ENCODE results near the gene LRRC10B. TPM values are rescaled to one million over a fixed set of nuclear protein-coding genes. Genes with fewer than 3 reads are reported as not detected.

Gene LRRC10B
- total and polyA plus RNA-seq, 3 donors from 2014 or later: 4.8 to 6.4 (median 5.5) TPM

DNA sequence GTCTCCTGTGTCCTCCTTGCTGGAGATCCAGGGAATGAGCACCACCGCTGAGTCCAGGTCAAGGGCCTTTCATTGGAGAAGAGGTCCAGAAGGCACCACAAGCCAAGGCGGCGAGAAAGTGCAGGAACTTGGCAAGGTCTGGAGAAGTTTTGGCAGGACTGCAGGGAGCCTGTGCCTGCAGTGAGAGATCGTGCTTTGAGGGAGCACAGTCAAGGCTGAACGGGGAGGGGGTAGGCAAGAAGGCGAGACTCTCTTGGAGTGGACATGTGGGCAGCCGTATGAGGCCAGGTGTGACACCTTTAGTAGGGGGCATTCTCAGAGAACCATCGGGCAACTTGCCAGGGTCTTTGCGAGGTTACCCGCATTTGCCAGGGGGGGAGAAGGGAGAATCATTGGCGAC, 30.5 kb downstream of the LRRC10B start:
- Histone ChIP-seq H3K4me3 (no peak overlapping the region), H3K36me3 (ENCODE audit: low read depth, missing control alignments) (no peaks in the 10 kb centered on the region), H3K27me3 (no peaks in the 10 kb centered on the region), H3K4me1 (peaks cover 50% of the 10 kb centered on the region), H3K9me3 (no peaks in the 10 kb centered on the region), H3K27ac (peak overlapping the region in 1 of 2 donors; percentile 4)
- no peak for TF ChIP-seq POLR2A (IDR thresholded peaks at IDR 0.05)
- TF ChIP-seq, protein P1, sequence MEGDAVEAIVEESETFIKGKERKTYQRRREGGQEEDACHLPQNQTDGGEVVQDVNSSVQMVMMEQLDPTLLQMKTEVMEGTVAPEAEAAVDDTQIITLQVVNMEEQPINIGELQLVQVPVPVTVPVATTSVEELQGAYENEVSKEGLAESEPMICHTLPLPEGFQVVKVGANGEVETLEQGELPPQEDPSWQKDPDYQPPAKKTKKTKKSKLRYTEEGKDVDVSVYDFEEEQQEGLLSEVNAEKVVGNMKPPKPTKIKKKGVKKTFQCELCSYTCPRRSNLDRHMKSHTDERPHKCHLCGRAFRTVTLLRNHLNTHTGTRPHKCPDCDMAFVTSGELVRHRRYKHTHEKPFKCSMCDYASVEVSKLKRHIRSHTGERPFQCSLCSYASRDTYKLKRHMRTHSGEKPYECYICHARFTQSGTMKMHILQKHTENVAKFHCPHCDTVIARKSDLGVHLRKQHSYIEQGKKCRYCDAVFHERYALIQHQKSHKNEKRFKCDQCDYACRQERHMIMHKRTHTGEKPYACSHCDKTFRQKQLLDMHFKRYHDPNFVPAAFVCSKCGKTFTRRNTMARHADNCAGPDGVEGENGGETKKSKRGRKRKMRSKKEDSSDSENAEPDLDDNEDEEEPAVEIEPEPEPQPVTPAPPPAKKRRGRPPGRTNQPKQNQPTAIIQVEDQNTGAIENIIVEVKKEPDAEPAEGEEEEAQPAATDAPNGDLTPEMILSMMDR (IDR thresholded peaks at IDR 0.05): no peak
- intact Hi-C loops (cut with DNase I; ENCODE audit: low total_unique reads): no loop called here
- DNase-seq: peak; percentile 66
- 58 to 60% methylated on average over 11 of the region's 11 CpGs for WGBS, 2 donors

DNA sequence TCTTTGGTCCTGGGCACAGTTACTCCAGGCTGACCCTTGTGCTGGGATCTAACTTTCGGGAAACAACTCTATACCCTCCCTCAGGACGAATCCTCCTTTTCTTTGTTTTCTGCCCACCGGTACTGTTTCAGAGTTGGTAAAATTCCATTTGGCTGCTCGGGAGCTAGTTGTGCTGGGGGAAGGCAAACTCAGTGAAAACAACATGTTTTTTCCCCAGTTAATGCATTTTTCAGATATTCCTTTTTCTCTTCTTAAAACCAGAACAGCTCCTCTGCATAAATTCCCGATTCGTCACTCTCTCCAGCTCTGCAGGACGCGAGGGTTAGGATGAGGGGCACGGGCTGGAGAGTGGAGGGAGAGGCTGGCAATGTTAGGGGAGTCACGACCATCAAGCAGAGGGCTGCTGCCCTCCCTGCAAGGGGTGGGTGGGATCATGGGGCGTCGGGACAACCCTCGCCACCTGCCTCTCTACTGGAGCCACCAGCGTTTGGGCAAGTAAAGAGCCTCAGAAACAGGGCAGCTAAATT, 31.3 kb downstream of the LRRC10B start:
- Histone ChIP-seq H3K4me1 (peaks cover 48% of the 10 kb centered on the region), H3K36me3 (ENCODE audit: low read depth, missing control alignments) (no peaks in the 10 kb centered on the region), H3K4me3 (no peak overlapping the region)

DNA sequence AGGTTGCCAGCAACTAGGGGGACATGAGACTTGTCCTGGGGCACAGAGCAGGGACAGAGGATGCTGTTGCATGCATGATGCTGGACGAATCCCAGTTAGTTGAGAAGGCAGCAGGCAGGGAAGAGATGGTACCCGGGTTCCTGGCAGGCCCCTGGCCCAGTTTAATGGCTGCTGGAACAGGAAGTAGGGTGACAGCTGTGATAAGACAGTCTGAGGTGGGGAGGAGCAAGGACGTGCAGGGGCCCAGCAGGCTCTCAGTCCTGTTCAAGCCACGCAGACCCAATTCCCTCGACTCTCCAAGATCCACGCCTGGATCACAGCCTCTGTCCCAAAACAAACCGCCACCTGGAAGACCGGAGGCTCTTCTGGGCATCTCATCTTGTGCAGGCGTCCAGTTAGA, 32.0 kb downstream of the LRRC10B start:
- DNase-seq: no peak
- intact Hi-C loops (cut with DNase I; ENCODE audit: low total_unique reads): no loop called here
- Histone ChIP-seq H3K4me3 (no peak overlapping the region), H3K36me3 (ENCODE audit: low read depth, missing control alignments) (no peaks in the 10 kb centered on the region), H3K27me3 (no peaks in the 10 kb centered on the region), H3K9me3 (no peaks in the 10 kb centered on the region), H3K27ac (no peak overlapping the region), H3K4me1 (peaks cover 42% of the 10 kb centered on the region)
- TF ChIP-seq POLR2A (IDR thresholded peaks at IDR 0.05): no peak
- TF ChIP-seq, protein P1 (IDR thresholded peaks at IDR 0.05): no peak
- 69 to 71% methylated on average over 9 of the region's 9 CpGs for WGBS, 2 donors

More for the DNA sequence above, 31.3 kb downstream of the LRRC10B start:
- TF ChIP-seq POLR2A (IDR thresholded peaks at IDR 0.05): no peak
- TF ChIP-seq, protein P1 (IDR thresholded peaks at IDR 0.05): no peak
- WGBS, 2 donors: 58 to 69% methylated on average over 14 of the region's 14 CpGs
- Histone ChIP-seq H3K27ac (peak overlapping the region in 1 of 2 donors; percentile 4), H3K9me3 (no peaks in the 10 kb centered on the region), H3K27me3 (no peaks in the 10 kb centered on the region)
- intact Hi-C loops (cut with DNase I; ENCODE audit: low total_unique reads): no loop called here
- DNase-seq: no peak

DNA sequence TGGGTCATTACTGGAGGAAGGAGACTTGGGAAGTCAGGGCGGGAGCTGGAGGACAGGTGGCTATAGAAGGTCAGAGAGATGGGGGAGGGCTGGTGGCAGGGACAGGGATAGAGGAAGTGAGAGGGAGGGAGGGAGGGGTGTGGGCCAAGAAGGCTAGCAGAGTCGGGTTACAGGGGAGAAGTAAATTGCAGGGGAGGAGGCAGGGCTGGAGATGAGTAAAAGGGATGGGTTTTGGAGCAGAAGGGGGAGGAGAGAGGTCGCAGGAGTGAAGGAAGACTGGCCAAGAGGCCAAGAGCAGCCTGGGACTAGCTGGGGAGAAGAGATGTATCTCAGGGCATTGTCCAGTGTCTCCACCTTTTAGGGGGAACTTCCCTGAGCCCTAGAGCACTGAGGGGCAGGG, 33.0 kb downstream of the LRRC10B start:
- no peak overlapping the region for H3K4me3 ChIP-seq
- intact Hi-C loops (cut with DNase I; ENCODE audit: low total_unique reads): no loop called here
- no peak overlapping the region for H3K27ac ChIP-seq
- H3K27me3 ChIP-seq: no peaks in the 10 kb centered on the region
- WGBS, 2 donors: 34 to 45% methylated on average over 3 of the region's 3 CpGs
- H3K4me1 ChIP-seq: peaks cover 39% of the 10 kb centered on the region
- TF ChIP-seq POLR2A (IDR thresholded peaks at IDR 0.05): no peak
- TF ChIP-seq, protein P1 (IDR thresholded peaks at IDR 0.05): no peak
- DNase-seq: peak; percentile 54
- no peaks in the 10 kb centered on the region for H3K9me3 ChIP-seq
- H3K36me3 ChIP-seq (ENCODE audit: low read depth, missing control alignments): no peaks in the 10 kb centered on the region

DNA sequence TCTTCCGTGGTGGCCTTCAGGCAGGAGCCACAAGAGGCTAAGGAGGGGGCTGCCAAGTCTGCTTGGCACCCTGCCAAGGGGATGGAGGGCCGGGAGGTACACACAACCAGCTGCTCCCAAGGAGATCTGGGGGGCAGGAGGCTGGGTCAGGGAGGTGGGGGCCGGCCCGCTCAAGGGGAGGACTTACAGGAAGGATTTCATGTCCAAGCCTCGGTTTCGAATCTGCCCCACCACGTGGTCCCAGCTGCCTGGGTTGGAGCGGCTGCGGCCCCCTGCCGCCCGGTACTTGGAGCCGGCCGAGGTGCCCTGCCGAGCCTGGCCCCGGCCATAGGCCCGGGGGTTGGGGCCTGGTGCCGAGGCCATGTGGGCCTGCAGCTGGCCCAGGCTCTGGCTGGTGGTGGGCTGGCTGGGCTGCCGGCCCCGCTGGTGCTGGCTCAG, 33.5 kb downstream of the LRRC10B start:
- no peaks in the 10 kb centered on the region for H3K27me3 ChIP-seq
- peaks cover 39% of the 10 kb centered on the region for H3K4me1 ChIP-seq
- H3K9me3 ChIP-seq: no peaks in the 10 kb centered on the region
- no peak overlapping the region for H3K4me3 ChIP-seq
- intact Hi-C loops (cut with DNase I; ENCODE audit: low total_unique reads): no loop called here
- DNase-seq: no peak
- TF ChIP-seq, protein P1 (IDR thresholded peaks at IDR 0.05): no peak
- no peak for TF ChIP-seq POLR2A (IDR thresholded peaks at IDR 0.05)
- H3K27ac ChIP-seq: no peak overlapping the region
- no peaks in the 10 kb centered on the region for H3K36me3 ChIP-seq (ENCODE audit: low read depth, missing control alignments)
- 47 to 56% methylated on average over 5 to 19 of the region's 19 CpGs for WGBS, 2 donors
